NOMO-1 (cell line): ENCODE results near the gene ARHGEF19.
A peak's percentile ranks its signal among the peaks of the same experiment; 100 is the strongest.
"Not testable (repeated sequence)": the region's sequence is repeated elsewhere in the genome, so short reads cannot be mapped to it uniquely, and the experiment has no call there.

Experiments used
- DNase-seq, 2 experiments: peaks; one replicate each; lab custom pipeline; 2025; ENCODE audit not compliant: unreplicated experiment in 2 of 2; lab: John Stamatoyannopoulos, UW

Gene ARHGEF19

GRCh38 chr1:16222716-16223115 is 10.3 kb upstream of the ARHGEF19 start:
- DNase-seq, result not testable (repeated sequence)

DNA sequence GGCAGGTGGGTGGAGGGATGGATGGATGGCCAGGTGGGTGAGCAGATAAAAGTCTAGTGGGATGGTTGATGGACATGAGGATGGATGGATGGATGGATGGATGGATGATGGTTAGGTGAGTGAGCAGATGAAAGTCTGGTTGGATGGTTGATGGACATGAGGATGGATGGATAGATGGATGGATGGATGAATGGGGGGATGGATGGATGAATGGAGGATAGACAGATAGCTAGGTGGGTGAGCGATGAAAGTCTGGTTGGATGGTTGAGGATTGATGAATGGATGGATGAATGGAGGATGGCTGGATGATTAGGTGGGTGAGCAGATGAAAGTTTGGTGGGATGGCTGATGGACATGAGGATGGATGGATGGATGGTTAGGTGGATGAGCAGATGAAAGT is 9.0 kb upstream of the ARHGEF19 start:
- DNase-seq, result no peak

DNA sequence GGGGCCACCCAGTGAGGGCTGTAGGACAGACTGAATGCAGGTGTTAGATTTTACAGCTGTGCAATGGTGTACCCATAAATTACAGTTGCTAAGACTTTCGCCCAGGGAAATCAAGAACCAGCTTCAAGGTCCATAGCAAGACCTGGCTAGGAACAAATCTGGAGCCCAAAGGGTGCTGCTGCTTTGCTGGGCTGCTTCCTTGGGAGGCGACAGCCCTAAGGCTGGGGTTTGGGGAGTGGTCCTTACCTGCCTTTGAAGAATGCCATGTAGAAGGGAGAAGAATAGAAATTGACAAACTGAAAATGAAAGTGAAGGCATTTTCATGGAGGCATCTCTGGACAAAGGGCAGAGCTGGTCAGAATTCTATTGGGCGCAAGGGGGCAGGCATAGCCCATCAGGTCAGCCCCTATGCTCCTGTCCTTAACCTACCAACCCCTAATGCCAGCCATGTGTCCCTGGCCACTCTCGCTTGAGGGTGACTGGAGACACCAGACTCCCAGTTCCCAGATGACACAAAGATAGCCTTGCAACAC is 7.6 kb upstream of the ARHGEF19 start:
- no peak for DNase-seq

- DNase-seq, result no peak
These were observed 6.2 kb upstream of the ARHGEF19 start for GRCh38 chr1:16218674-16219071.

DNA sequence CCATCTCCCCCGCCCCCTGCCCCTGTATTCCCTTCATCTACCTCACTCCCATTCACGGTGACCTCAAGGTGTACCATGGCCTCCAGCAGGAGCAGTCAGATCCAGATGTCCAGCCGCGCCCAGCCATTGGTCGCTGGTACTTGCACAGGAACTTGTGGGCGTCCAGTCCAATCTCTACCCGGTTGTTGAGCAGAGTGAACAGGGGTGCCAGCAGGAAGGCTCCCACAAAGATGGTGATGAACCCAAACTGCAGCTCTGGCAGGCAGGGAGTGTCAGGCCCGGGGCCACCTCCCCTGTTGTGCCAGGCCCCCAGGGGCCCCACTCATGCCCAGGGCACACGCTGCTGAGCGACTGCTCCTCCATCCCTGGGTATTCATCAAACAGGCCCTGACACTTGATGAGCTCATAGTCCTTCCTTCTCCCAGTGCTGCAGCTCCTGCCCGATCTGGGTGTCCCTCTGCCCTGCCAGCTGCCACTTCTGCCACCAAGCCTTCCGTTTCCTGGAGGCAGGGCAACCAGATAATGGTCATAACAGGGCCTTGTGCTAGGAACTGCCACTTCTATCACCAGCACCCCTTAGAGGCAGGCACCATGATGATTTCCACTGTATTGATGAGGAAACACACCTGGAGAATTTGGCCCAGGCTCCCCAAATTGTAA is 5.7 kb upstream of the ARHGEF19 start:
- no peak for DNase-seq

DNA sequence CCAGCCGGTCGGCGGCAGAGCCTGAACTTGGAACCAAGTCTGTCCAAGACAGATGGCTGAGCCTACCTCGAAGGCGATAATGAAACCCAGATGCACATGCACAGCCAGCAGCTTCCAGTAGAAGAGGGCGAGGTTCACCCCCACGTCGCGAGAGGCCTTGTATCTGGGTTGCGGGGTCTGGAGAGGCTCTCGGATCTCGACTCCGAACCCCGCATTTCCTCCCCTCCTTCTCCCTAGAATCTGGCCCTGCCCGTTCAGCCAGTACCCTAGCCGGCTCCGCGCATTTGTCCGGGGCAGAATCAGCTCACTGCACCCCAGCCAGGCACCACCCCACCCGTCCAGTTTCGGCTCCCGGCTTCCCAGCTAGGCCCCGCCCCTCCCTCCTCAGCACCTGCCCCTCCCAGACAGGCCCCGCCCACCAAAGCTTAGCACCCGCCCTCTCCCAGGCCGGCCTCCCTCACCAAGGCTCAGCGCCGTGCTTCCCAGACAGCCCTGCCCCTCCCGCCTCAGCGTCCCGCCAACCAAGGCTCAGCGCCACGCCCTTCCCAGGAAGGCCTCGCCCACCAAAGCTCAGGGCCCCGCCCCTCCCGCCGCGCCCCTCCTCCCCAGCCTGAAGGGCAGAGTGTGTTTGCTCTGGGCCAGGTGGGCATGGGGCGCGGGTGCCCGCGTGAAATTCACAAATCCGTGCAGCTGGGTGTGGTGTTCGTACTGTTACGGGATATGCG is 4.8 kb upstream of the ARHGEF19 start:
- peak; percentile 89 to 92 for DNase-seq

DNA sequence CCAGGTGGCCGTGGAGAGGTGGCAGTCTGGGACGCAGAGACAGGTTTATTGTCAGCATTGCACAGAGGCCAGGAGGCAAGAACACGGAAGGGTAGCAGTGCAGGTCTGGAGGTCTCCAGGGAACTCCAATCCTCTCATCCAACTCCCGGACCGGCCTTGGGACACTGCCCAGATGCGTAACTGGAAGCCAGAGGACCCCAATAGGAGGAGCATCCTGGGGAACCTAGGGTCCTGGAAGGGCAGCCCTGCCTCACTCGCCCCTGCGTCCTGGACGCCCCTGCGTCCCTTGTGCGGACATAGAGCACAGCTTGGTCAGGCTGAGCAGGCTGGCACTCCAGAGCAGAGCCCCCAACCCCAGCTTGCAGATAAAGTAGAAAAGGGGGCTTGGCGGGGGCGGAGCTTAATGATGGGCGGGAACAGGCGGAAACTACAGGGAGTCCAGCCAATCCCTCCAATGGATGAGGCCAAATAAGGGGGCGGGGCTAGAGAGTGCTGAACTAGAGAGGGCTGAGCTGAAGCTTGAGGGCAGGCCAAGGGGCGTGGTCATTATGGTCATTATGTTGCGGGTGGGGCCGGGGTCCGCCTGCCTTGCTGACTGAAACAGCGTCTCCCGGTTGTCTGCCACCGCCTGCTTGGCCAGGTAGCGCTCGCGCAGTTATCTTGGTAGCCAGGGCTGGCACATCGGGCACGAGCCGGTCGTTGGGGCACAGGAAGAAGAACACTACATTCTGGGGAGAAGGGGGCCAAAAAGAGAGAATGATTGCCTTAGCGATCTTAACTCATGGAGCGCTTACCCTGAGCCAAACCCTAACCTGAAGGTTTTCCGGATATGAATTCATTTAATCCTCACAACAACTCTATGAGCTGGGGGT is 3.7 kb upstream of the ARHGEF19 start:
- peak; percentile 25 to 27 for DNase-seq

DNA sequence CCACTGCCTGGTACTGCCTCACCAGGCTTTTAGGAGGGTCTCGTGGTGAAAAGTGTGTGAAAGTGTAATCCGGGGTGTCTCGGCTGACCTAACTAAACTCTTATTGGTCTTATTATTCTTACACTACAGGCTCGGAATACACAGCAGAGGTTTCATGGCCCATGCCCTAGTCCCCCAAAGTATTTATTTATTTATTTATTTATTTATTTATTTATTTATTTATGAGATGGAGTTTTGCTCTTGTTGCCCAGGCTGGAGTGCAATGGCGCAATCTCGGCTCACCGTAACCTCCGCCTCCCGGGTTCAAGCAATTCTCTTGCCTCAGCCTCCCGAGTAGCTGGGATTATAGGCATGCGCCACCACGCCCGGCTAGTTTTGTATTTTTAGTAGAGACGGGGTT is 2.8 kb upstream of the ARHGEF19 start:
- not testable (repeated sequence) for DNase-seq

- DNase-seq, result not testable (repeated sequence)
These were observed 1.1 kb upstream of the ARHGEF19 start for GRCh38 chr1:16213544-16213943.

GRCh38 chr1:16213013-16213412 is 561 bp upstream of the ARHGEF19 start:
- no peak for DNase-seq

GRCh38 chr1:16211824-16212223 is 628 bp downstream of the ARHGEF19 start:
- DNase-seq, result no peak

- no peak for DNase-seq
These were observed 1.9 kb downstream of the ARHGEF19 start for GRCh38 chr1:16210581-16210980.

DNA sequence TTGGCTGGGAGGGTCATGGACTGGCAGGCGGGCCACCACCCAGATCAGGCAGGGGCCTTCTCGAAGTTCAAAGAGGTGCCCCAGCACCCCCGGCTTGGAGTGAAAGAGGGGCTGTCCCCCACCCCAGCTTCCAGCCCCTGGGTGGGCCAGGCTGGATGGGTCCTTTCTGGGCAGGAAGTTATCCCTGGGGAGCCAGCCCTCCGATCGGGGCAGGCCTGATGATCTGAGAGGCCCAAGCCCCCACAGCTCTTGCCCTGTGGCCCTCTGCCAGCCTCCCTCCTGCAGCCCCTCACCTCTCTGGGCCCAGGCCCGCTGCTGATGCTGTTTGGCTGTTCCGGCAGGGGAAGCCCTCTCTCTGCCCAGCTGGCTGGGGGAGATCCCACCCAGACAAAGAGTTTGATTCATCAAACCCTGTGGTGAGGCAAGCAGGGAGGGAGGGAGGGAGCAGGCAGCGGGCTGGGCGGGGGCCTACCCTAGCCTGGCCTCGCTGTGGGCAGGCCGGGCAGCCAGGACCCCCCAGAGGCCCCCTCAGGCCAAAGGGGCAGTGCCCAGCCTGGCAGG is 2.5 kb downstream of the ARHGEF19 start:
- no peak for DNase-seq

GRCh38 chr1:16209132-16209846 is 3.2 kb downstream of the ARHGEF19 start:
- no peak for DNase-seq

DNA sequence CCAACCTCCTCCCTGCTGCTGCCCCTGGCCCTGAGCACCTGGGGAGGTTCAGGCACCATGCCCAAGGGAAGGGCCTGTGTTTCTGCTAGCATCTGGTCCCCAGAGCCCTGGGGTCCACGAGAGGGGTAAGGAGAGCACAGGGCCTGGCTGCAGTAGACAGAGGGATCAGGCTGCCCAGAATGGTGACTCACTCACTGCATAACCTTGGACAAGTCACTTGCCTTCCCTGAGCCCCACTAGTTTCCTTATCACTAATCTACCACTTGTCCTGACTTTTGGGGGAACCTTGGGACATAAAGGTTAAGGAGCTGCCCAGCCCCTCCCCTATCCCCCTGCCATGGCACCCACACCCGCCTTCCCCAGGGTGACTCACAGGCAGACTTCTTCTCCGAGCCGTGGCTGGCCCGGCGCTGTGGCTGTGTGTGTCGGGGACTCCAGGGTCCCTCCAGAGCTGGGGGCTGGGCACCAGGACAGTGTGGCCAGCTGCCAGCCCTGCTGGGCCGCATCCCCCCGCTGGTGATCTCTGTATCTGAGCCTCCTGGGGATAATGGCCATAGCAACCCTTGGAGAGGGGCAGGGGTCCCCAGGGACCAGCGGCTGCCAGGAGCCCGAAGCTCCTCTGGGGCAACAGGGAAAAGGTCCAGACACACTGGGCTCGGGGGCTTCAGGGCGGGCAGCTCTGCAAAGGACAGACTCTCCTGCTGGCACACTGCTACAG is 4.0 kb downstream of the ARHGEF19 start:
- DNase-seq, result no peak

DNA sequence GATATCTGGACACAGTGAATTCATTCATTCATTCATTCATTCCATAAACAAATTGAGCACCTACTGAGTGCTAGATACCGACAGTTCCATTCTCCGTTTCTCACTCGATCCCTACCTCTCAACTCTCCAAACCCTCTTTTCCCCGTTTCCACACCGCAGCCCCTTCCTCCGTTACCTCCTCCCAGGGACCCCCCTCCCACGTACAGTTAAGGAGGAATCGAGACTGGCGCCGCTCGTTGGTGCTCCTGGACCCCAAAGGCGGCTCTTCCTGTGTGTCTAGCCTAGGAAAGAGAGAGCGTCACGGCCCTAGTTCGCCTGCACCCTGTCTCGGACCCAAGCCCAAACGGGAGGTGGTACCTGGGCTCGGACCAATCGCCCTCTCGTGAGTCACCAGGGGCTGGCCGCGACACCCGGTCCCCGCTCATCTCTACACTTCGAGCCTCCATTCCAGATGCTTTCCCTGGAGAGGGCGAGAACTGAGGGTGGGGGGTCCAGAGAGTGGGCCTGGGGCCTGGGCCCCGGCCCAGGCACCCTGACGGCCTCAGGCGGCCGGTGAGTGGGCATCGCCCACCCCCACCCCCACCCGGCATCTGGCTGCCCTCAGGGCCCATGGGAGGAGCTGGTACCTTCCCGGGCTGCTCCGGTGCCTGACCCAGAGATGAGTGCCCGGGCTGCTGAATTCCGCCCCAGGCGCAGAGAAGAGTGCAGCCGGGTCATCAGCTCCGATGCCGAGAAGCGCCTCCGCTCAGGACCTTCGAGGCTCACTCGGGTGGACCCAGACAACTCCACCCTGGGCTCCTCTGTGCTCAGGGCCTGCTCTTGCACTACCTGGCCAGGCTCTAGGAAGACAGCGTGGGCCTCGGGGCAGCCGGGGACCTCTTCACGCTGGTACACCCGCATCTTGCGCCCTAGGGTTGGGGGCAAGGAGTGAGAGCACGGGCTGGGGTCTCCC is 4.9 kb downstream of the ARHGEF19 start:
- DNase-seq, result peak in 1 of 2 experiments; percentile 17

DNA sequence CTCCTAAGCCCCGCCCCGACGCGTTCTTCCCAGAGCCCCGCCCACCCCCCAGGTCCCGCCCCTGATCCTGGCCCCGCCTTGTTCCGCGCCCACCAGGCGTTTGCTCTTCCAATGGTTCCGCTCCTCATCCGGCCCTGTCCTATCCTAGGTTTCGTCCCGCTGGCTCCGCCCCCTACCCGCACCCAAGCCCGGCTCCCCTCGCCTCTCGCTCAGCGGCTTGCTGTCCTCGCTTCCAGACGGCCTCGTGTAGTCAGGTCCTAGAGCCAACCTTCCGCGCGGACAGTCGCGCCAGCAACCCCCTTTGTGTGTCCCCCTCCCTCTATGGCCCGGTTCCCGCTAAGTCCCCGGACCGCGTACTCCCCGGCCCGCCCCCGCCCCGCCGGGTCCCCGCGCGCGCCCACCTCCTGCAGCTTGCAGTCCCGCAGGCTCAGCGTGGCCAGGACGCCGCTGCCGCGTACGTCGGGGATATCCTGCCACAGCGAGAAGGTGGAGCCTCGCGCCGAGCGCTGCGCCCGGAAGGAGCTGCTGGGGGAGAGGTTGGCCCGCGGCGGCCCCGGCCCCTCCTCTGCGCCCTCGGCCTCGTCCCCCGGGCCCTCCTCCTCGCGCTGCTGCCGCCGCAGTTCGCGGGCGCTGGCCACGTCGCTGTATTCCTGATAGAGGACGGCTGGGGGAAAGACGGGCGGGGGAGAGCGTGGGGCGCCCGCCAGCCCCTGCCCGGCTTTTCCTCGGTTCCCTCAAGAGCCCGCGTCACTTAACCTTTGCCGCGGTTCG is 5.7 kb downstream of the ARHGEF19 start:
- peak; percentile 95 to 96 for DNase-seq
